ENCODE measurements around the gene ZNF280D. TPM values are rescaled to one million over a fixed set of nuclear protein-coding genes. Genes with fewer than 3 reads are reported as not detected.
A peak's percentile ranks its signal among the peaks of the same experiment; 100 is the strongest.

The ZNF280D gene
- polyA plus RNA-seq, 2 of the 4 experiments (the other 2 are of a cell fraction) = 13.4 to 21.8 TPM

- Histone ChIP-seq H3K4me3 (no peak overlapping the region), H3K27ac (no peak overlapping the region), H3K4me2 (no peak overlapping the region), H3K4me1 (no peaks in the 10 kb centered on the region), H3K9me3 (peaks cover 21% of the 10 kb centered on the region)
- ATAC-seq (no peak), FAIRE-seq (peak; percentile 43), DNase-seq (ENCODE audit: low read depth in 1 of 2, low spot score in 1 of 2) (no peak)
- no peak for TF ChIP-seq CTCF (IDR thresholded peaks at IDR 0.05)
- TF ChIP-seq SMC3 (IDR thresholded peaks at IDR 0.05) = no peak
- no peak for TF ChIP-seq BCL3 (IDR thresholded peaks at IDR 0.05)
- no peak for TF ChIP-seq JUN (IDR thresholded peaks at IDR 0.05)
- no peak for TF ChIP-seq HOXB5 (CRISPR knock-in tag; IDR thresholded peaks at IDR 0.05)
- TF ChIP-seq FOSL2 (IDR thresholded peaks at IDR 0.05) = no peak
- TF ChIP-seq FOSL2 (CRISPR knock-in tag; IDR thresholded peaks at IDR 0.05) = no peak
- TF ChIP-seq MAFK (IDR thresholded peaks at IDR 0.05; ENCODE audit: partially characterized antibody) = no peak
- TF ChIP-seq NR3C1 (IDR thresholded peaks at IDR 0.05) = no peak
- TF ChIP-seq FOXS1 (CRISPR knock-in tag; IDR thresholded peaks at IDR 0.05) = no peak
- no peak for TF ChIP-seq FOSB (CRISPR knock-in tag; IDR thresholded peaks at IDR 0.05)
- no peak for TF ChIP-seq NPAS2 (CRISPR knock-in tag; IDR thresholded peaks at IDR 0.05; ENCODE audit: borderline replicate concordance)
- TF ChIP-seq E2F6 (IDR thresholded peaks at IDR 0.05; ENCODE audit: borderline replicate concordance, low read depth) = no peak
- TF ChIP-seq HMGXB4 (CRISPR knock-in tag; IDR thresholded peaks at IDR 0.05; ENCODE audit: borderline replicate concordance) = no peak
- TF ChIP-seq EHF (CRISPR knock-in tag; IDR thresholded peaks at IDR 0.05) = no peak
- no peak for TF ChIP-seq RARB (CRISPR knock-in tag; IDR thresholded peaks at IDR 0.05)
- no peak for TF ChIP-seq MYC (IDR thresholded peaks at IDR 0.05; ENCODE audit: borderline replicate concordance, low read length)
- no peak for TF ChIP-seq TFCP2L1 (CRISPR knock-in tag; IDR thresholded peaks at IDR 0.05)
- no peak for TF ChIP-seq CBX8 (IDR thresholded peaks at IDR 0.05)
- no peak for TF ChIP-seq HES2 (IDR thresholded peaks at IDR 0.05)
- 65% methylated on average over 5 of the region's 5 CpGs for WGBS (ENCODE audit: missing lambda C conversion rate)
- ChIA-PET POLR2A (no interaction called here), CTCF (no interaction called here)
Measured at GRCh38 chr15:56598991-56599390, 134.3 kb downstream of the ZNF280D start.

GRCh38 chr15:56587686-56588085, 145.6 kb downstream of the ZNF280D start:
- TF ChIP-seq MAZ (IDR thresholded peaks at IDR 0.05; ENCODE audit: borderline replicate concordance, low read depth, low read length) = no peak
- TF ChIP-seq PBX3 (IDR thresholded peaks at IDR 0.05) = no peak
- no peak for TF ChIP-seq SMC3 (IDR thresholded peaks at IDR 0.05)
- ATAC-seq (no peak), DNase-seq (ENCODE audit: low read depth in 1 of 2, low spot score in 1 of 2) (no peak), FAIRE-seq (no peak)
- no peak overlapping the region for H3K27ac ChIP-seq
- ChIA-PET POLR2A (no interaction called here), CTCF (interaction anchor here (0.7 kb wide), 1 partner anchor 282 kb away, joined by 3 read pairs; no protein-coding TSS in a partner anchor)
- H3K9me3 ChIP-seq = peaks cover 23% of the 10 kb centered on the region
- 6% methylated on average over 2 of the region's 2 CpGs for WGBS (ENCODE audit: missing lambda C conversion rate)
- H3K4me1 ChIP-seq = no peaks in the 10 kb centered on the region
- no peak overlapping the region for H3K4me3 ChIP-seq
- no peak overlapping the region for H3K4me2 ChIP-seq
